HG02973 (cell line): ENCODE measurements around the gene SEBOX.
A peak's percentile ranks its signal among the peaks of the same experiment; 100 is the strongest.

Experiments
- ATAC-seq: cut with Tn5 transposase; IDR thresholded peaks from one replicate; pipeline ENCODE4 v1.9.1; 2021; ENCODE audit warnings: moderate library complexity; ENCODE audit not compliant: unreplicated experiment

The SEBOX gene

GRCh38 chr17:28369684-28370034, 4.7 kb upstream of the SEBOX start:
- no peak for ATAC-seq

- ATAC-seq: no peak
Observed at GRCh38 chr17:28368915-28369683, 4.1 kb upstream of the SEBOX start.

- no peak for ATAC-seq
Observed at GRCh38 chr17:28368306-28368831, 3.4 kb upstream of the SEBOX start.

- ATAC-seq: no peak
Observed at GRCh38 chr17:28367641-28368305, 2.8 kb upstream of the SEBOX start.

- no peak for ATAC-seq
Observed at GRCh38 chr17:28366605-28367004, 1.6 kb upstream of the SEBOX start.

- ATAC-seq: no peak
Observed at GRCh38 chr17:28365487-28365886, 488 bp upstream of the SEBOX start.

- ATAC-seq: no peak
Observed at GRCh38 chr17:28363776-28364650, 986 bp downstream of the SEBOX start.

- ATAC-seq: no peak
Observed at GRCh38 chr17:28363186-28363585, 1.8 kb downstream of the SEBOX start.

GRCh38 chr17:28357901-28358197, 7.2 kb downstream of the SEBOX start:
- ATAC-seq: no peak

- peak; percentile 90 for ATAC-seq
Observed at GRCh38 chr17:28357061-28357900, 7.7 kb downstream of the SEBOX start, which contains the start of gene POLDIP2. TSS of gene POLDIP2 (minus strand) at chr17:28357527. CDS start at chr17:28357448, 79 bp downstream.

- ATAC-seq: no peak
Observed at GRCh38 chr17:28350271-28350670, 14.7 kb downstream of the SEBOX start.

- no peak for ATAC-seq
Observed at GRCh38 chr17:28348979-28349378, 16.0 kb downstream of the SEBOX start.

GRCh38 chr17:28347261-28347891, 17.6 kb downstream of the SEBOX start:
- no peak for ATAC-seq

GRCh38 chr17:28346746-28347246, 18.2 kb downstream of the SEBOX start:
- ATAC-seq: no peak

GRCh38 chr17:28346199-28346580, 18.8 kb downstream of the SEBOX start:
- no peak for ATAC-seq

- no peak for ATAC-seq
Observed at GRCh38 chr17:28345419-28346198, 19.4 kb downstream of the SEBOX start.

GRCh38 chr17:28344435-28344901, 20.5 kb downstream of the SEBOX start:
- ATAC-seq: no peak

- no peak for ATAC-seq
Observed at GRCh38 chr17:28344011-28344410, 21.0 kb downstream of the SEBOX start.

GRCh38 chr17:28343491-28343932, 21.5 kb downstream of the SEBOX start:
- ATAC-seq: no peak
